HTERT RPE-1 (cell line): ENCODE measurements around the gene SCCPDH.
"Not testable (repeated sequence)": the region's sequence is repeated elsewhere in the genome, so short reads cannot be mapped to it uniquely, and the experiment has no call there.

Source experiments
- in situ Hi-C: fragments of 300-500 bp; cut with MboI; formaldehyde crosslinking; loops from 4 replicates; pipeline ENCODE4 v1.14.3; 2020; ENCODE audit warnings: low sequenced_read_pairs

The SCCPDH gene, protein sequence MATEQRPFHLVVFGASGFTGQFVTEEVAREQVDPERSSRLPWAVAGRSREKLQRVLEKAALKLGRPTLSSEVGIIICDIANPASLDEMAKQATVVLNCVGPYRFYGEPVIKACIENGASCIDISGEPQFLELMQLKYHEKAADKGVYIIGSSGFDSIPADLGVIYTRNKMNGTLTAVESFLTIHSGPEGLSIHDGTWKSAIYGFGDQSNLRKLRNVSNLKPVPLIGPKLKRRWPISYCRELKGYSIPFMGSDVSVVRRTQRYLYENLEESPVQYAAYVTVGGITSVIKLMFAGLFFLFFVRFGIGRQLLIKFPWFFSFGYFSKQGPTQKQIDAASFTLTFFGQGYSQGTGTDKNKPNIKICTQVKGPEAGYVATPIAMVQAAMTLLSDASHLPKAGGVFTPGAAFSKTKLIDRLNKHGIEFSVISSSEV

DNA sequence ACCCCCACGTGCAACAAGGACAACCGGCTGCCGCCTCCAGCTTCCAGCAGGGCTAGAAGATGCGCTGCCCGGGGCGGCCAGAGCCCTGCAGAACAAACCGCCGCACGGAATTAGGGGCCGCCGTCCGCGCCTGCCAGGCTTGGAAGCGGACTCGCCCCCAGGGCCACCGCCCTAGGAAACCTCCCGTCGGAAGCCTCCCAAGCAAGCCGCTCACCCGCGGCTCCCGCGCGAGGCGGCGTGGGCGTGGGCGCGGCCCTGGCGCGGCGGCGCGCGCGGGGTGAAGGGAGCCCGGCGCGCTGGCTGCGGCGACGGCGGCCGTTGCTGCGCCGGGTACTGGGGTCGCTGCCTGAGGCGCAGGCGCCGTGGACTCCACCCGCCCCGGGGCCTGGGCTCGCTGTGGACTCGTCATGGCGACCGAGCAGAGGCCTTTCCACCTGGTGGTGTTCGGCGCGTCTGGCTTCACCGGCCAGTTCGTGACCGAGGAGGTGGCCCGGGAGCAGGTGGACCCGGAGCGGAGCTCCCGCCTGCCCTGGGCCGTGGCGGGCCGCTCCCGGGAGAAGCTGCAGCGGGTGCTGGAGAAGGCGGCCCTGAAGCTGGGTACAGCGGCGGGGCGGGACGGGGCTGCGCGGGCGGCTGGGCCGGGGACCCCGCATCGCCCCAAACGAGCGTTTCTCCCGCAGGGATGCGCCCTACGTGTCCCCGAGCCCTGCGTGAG is at the start of gene SCCPDH:
SCCPDH (plus strand) TSS at position 394 of the 715 bp plus-strand sequence; CDS start at position 408, 14 bp downstream.
- in situ Hi-C loops, result no loop called here

DNA sequence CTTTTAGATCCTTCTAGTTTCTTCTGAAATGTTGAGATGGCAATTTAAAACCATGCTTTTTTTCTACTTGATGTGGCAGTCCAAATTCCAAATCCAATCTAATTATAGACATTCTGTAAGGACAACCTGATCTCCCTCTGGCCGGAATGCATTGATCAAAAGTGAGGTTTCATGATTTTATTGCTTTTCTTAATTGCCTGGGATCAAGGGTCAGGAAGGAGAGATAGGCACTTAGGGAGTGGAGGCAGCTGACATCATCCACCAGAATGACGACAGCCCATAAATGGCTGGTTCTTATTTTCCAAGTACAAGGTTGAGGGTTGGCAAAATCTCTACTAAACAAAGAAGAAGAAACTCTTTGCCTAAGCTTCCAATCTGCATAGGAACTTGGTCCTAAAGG is 46.4 kb upstream of the SCCPDH start:
- in situ Hi-C loops, result no loop called here

DNA sequence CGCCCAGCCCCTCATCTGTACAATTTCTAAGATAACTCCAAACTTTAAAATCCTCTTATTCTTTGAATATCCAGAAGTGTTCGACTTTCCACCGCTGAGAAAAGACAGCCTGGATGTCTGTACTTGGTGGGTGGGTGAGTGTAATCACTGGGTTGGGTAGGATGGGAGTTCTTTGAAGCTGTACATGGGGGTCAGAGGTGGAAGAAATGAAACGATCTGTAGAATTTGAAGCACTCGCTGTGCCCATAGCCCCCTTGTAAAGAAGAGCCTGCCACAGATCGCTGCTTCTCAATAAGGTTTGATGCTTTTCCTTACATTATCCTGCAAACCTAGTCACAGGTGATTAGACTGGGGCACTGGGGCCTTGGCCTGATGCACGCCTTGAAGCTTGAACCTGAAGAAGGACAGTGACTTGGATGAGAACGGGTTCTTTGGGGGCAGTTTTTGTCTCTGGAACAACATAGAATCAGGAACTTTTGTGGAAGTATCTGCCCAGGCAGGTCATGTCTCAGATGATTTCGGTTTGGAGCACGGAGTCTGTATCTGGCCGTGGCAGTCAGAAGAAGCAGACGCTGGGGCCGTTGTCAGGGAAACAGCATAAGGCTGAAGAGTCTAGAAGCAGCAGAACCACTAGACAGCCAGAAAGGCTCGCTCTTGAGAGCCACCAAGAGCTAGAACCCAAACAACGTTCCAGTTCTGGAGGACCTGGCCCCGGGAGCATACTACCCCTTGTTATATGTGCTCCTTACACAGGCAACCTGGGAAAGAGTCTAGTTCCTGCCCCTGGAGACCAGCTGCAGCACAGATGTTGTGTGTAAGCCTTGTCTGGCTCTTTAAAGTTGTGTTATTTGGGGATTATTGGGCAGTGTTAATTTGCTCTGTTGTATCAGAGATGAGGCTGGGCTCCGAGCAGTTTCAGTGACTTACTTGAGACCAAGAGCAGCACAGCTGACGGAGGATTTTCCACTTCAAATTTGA is 45.1 kb upstream of the SCCPDH start:
- in situ Hi-C loops, result no loop called here

DNA sequence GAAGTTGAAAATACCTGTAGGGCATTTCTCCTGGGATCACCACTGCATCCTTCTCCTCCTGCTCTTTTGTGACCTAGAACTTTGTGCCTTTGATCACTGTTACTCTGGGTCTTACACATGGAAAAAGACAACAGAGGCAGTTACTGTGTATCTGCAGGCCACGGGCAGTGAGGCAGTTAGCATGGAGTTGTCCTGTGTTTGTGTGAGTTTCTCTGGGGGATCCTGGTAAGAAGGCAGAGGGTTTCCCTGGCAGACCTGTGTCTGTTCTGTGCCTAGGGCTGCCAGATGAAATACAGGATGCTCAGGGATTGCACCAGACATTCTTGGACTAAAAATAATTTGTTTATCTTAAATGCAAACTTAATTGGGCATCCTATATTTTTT is 44.4 kb upstream of the SCCPDH start:
- in situ Hi-C loops, result no loop called here

DNA sequence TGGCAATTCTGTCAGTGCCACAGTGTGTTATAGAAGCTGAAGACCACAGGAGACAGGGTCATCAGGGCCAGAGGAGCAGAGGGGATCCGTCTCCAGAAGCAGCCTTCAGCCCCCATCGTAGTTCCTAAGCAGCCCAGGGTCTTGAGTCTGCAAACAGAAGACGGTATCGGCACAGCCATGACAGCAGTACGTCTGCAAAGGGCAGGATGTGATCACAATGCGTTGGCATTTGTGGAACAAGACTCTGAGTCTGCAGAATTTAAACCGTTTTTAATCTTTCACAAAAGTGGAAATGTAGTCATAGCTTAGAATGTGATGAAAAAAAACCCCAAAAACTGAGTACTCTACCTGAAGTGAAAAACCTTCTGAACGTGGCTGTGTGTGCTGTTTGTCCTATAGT is 44.0 kb upstream of the SCCPDH start:
- in situ Hi-C loops, result no loop called here

DNA sequence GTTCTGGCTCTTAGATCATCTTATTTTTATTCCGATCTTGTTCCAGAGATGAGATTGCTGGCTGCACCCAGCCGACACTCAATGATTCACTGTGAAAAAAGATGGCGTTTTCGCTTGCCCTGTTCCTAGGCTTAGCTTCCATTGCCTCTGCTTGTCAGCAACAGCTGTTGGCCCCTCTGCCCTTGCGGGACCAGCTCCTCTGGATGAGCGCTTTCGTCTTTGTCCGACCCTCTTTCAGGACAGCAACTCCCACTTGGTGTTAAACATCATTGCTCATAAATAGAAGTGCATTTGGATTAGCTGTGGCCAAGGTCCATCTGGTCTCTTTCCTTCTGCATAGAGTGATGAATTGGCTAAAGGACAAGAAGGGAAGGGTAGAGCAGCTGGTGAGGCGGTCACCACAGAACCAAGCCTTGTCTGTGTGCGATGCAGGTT is 43.5 kb upstream of the SCCPDH start:
- in situ Hi-C loops, result no loop called here

DNA sequence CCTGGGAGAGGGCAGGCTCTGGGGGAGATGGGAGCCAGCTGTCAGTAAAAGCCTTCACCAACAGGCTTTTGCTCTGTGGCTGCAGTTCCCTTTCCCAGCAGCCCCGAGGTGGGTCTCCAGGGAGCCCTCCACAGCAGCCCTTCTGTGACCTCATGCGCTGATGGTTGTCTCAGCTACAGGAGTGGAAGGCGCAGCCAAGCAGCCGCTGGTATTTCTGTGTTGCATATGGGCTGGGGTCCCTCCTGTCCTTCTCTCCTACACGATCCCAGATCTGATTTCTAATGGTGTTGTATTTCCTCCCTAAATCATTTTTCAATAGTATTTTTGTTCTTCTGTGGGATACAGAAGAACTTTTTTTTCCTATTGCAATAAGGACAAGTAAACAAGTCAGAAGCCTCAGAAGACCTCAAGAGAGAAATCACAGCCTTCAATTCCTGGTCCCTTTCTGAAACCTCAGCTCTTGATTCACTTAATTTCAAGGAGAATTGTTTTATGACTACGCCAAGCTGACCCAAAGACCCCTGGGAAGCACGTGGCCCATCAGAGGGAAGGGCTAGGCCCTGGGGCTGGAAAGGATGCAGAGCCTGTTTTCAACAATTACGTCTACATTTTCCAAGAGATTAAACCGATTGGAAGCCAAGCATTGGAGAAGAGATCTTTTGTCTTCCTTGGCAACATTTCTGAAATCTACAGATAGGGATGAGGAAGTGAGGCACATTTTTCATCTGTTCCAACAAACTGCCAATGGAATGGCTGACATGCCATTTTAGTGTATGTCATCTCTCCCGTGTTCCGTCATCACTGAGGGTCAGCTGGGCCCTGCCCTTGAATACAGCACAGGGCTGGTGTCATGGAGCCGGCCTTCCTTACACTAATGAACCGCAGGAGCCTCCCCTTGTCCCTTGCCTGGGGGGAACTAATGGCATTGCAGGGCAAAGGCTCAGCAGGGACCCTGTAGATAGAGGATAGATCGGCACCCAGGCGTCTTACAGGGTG is 42.0 kb upstream of the SCCPDH start:
- in situ Hi-C loops, result no loop called here

DNA sequence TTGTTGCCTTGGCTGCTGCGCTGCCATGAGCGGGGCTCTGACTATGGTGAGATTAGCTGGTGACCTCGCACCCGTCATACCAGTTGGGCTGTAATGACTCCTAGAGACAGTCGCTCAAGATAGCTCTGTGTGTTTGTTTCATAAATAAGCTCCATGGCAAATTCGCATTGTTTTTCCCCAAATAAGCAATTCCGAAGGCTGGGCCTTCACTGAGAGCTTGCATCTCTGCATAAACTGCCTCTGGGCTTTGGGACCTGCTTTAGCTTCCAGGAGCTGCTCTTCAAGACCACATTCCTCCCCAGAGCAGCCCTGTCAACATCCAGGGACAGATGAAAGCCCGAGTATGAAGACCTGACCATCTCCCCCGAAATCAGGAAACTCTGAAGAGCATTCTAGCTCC is 40.7 kb upstream of the SCCPDH start:
- in situ Hi-C loops, result no loop called here

DNA sequence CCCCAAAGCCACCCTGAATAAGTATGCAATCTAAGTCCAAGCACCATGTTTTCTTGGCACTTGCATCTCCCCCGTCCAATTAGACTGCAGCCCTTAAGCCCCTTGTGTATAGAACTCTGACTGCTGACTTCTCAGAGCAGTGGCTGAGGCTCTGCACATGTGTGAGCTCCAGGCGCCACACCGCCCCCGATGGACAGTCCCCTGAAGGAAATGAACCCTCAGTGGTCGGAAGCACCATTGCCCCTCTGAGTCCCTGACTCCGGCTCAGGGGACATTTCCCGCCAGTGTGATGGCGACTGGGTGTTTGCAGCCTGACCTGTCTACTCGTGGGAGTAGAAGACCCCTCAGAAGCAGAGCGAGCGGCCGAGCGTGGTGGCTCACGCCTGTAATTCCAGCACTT is 37.2 kb upstream of the SCCPDH start:
- in situ Hi-C loops, result no loop called here

DNA sequence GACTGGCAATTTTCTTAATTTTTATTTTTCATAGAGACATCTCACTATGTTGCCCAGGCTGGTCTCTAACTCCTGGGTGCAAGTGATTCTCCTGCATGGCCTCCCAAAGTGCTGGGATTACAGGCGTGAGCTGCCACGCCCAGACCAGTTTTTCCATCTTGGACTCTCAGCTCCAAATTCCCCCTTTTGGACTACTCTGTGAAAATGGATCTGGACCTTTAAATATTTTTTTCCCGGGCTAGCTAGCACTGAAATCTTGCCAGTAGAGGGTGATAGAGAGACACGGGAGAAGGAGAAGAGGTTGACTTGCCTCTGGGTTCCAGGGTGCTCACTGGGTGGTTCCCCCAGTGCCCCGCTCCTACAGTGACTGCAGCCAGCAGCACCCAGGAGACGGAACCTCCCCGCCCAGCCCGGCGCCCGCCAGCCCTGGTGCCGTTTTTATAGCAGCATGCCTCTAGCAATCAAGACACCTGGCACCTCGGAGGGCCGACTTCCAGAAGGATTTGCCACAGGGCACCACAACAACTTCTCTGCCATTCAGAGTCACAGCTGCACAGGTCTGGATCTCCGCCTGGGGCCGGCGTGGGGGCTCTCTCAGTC is 34.7 kb upstream of the SCCPDH start:
- in situ Hi-C loops, result no loop called here

DNA sequence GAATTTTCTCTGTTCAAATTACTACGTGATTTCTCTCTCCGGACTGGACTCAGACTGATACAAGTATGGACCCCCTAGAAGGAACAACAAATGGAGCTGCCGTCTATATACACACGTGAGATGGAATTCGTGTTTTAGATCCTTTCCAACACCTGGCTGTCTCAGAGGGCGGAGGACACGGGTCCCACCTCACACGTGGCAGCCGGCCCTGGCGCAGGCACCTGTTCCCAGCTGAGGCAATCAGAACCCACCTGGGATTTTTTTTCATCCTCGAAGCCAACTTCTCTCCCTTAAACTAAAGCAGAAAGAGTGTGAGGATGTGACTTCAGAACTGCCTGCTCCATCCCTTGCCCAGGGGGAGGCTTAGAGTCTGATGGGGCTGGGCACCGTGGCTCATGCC is 34.1 kb upstream of the SCCPDH start:
- in situ Hi-C loops, result no loop called here

DNA sequence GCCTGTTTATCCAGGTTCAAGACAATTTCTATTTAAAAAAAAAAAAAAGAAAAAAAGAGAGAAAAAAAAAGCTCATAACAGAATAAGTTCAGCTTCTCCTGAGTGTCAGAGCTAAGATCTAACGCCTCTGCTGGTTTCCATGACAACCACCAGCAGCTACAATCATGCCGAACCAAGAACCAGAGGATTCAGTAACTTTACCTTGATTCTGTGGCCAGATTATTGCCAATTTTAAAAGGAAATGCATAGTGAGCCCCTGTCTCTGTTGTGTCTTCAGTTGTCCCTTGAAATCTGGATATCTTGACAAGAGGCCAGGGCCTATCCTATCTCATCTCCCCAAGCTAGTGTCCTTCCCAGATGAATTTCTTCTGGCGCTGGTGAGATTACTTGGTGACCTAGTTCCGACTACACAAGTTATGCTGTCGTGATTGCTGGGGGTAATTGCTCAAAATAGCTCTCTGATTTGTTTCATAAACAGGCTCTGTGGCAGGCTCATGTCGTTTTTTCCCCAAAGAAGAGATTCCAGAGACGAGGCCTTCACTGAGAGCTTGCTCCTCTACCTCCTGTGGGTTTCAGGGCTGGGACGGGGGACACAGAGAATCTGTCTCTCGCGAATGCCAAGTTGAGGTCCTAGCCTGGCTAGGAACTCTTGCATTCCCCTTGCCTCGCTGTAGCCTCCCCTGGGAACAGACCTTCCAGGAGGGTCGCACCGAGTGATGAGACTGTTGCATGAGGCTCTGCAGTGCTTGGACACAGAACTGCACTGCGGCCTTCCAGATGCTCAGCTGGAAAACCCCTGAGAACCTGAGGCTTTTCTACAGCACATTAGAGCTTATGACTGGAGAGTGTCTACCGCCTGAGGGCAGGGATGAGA is 32.4 kb upstream of the SCCPDH start:
- in situ Hi-C loops, result no loop called here

DNA sequence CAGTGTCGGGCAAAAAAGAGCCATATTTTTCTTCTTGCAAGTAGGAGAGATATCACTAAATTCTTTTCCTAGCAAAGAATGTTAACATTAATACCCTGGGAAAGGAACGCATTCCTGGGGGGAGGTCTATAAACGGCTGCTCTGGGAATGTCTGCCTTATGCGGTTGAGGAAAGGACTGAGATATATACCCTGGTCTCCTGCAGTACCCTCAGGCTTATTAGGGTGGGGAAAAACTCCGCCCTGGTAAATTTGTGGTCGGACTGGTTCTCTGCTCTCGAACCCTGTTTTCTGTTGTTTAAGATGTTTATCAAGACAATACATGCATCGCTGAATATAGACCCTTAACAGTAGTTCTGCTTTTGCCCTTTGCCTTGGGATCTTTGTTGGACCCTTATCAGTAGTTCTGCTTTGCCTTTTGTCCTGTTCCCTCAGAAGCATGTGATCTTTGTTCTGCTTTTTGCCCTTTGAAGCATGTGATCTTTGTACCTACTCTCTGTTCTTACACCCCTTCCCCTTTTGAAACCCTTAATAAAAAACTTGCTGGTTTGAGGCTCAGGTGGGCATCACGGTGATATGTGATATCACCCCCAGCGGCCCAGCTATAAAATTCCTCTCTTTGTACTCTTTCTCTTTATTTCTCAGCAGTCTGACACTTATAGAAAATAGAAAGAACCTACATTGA is 29.9 kb upstream of the SCCPDH start:
- in situ Hi-C loops, result not testable (repeated sequence)

DNA sequence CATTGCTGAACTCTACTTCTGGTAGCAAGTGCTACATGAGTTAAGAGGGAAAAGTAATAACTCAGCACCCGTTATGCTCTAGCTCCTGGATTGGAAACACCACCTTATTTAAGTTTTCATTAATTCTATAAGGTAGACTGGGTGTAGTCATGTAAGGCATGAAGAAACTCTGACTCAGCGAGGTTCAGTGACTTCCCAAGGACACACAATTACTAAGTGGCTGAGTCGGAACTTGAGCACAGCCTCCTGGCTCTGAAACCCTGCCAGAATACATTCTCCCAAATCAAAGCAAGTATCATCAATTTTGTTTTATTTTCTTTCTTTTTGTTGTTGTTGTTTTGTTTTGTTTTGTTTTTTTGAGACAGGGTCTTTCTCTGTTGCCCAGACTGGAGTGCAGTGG is 29.1 kb upstream of the SCCPDH start:
- in situ Hi-C loops, result no loop called here

DNA sequence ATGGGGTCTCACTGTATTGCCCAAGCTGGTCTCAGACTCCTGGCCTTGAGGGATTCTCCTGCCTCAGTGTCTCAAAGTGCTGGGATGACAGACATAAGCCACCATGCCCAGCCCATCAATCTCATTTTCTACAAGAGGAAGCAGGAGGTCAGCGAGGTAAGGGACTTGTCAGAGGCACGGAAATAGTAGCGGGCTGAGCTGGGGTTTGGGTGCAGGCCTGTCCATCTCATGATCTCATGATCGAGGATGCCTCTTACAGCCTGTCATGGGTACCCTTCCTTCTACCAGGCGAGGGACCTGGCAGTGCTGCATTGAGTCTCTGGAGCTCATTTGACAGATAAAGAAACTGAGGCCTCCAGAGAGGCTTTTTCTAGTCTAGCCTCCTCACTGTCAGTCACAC is 28.5 kb upstream of the SCCPDH start:
- in situ Hi-C loops, result no loop called here

DNA sequence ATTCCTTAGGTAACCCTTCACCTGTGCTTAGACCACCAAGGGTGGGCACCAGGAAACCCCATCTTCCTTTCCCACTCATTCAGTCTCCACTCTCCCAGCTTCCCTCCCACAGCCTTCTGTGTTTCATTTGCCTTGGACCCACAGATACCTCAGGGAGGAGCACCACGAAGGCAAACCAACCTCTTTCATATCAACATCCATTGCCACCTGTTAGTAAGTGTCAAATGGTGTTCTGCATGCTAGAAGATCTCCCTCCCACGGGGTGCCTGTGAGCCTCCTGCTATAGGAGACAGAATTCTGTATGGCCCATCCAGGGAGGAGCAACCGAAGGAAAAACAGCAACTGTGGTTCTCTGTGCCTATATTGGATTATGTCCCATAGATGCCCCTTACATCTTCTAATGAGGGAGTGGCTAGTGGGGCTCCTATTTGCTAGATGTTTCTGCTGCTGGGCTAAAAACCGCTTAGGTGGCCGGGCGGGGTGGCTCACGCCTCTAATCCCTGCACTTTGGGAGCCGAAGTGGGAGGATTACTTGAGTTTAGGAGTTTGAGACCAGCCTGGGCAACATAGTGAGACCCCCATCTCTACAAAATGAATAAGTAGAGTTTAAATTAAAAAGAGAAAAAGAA is 25.6 kb upstream of the SCCPDH start:
- in situ Hi-C loops, result no loop called here

DNA sequence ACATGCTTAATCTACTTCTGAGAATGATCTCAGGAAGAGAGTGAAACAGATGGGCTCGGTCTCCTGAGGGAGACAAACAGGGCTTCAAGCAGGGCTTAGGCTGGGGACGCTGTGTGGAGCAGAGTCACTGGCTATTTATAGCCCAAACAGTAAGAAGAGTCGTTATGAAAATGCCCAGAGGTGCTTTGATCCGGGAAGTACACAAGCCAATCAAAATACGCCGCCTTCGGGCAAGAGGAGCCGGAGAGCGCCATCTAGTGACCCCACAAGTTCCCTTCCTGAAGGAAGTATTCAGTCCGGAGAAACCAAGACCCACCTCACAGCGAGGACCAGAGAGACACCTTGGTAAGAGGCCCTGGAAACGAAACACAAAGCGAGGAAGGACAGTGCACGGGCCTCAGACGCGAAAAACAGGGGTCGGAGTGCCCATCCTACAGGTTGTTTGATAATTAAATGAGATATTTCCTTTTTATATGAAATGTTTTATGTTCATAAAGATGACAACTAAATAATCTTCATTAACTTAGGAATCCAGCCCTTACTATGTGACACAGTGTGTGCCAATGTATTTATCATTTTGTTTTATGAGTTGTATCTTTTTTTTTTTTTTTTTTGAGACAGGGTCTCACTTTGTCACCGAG is 25.0 kb upstream of the SCCPDH start:
- in situ Hi-C loops, result no loop called here
